GM10266 (cell line): ENCODE measurements around the gene CDC6.

Experiments used
- DNase-seq: peaks from one replicate; pipeline ENCODE4 v3.0.0; 2012; ENCODE audit errors: extremely low spot score
- CTCF ChIP-seq: IDR thresholded peaks from 2 replicates; pipeline ENCODE4 v1.5.1; 2012; ENCODE audit warnings: mild to moderate bottlenecking, low read depth; ENCODE audit not compliant: control insufficient read depth, insufficient read depth; ENCODE audit errors: missing control alignments

The CDC6 gene

DNA sequence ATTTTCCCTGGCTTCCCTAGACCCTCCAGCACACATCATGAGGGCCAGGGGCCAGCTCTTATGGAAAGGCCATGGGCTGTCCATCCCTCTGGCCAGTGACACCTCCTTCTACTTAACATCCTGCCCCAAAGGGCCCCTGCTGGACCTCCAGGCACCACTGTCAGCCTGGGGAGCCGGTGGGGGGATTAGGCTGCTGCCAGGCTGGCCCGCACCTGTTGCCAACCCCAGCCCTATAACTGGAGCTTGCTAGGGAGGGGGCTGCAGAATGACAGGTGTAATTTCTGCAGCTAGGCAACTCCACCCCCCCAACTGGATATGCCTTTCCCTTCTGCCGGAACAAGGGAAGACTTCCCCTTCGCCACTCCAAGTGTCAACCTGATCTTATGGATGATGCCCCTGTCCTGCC, 33.8 kb downstream of the CDC6 start:
- DNase-seq: no peak
- no peak for TF ChIP-seq CTCF

DNA sequence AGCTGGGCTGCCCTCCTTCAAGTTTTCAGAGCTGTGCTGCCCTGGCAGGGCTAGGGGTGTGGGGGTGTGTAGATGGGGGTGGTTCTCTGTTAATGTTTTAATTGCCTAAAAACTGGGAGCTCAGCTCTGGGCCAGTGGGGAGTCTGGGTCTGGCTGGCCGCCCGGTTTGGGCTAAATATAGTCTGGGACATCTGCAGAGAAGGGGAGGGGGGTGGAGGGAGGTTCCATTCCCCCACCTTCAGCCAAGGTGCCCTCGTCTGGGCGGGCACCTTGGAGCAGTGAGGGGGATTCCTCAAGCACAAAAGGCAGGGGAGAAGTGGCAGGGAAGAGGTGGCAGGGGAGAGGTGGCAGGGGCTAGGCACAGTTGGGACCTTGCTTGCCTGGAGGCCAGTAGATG, 34.3 kb downstream of the CDC6 start:
- DNase-seq: no peak
- no peak for TF ChIP-seq CTCF

DNA sequence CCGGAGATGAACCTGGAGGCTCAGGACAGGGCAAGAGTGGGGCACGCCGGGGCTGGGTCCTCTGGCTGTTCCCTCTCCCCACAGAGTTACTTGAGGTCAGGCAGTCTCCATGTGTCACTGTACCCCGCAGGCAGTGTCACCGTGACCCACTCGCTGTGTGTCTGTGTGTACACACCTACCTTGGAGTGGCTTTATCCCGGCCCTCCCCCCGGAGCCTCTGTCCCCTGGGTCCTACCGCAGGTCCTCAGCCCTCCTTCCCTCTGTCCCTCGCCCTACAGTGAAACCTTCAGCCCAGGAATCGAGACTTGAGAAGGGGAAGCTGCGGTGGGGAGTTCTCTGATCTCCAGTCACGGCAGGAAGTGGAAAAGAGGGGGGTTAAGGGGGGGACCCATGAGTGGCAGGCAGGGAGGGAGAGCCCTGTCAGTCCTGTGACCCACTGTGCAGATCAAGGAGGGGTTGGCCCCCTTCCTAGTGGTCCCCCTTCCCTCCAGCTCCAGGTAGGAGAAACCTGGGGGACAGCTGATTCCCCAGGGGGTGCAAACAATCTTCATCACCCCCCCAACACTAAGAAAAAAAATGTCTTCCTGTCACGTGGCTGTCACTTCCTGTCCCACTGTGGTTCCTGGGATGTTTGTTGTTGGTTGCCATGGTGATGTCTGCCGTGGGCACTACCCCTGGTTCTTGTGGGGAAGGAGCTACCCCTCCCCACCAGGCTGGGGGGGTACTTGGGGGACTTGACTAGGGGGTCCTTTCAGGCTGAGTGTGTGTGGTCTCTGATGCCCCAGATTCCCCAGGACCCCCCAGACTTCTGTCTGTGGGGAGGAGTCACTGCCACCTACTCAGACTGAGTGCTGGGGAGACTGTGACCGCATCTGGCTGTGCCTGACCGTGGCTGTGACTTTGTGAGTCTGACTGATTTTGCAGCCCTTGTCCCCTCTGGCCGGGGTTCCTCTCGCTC, 35.0 kb downstream of the CDC6 start:
- no peak for TF ChIP-seq CTCF
- DNase-seq: peak; percentile 88

- no peak for TF ChIP-seq CTCF
- DNase-seq: no peak
Measured at GRCh38 chr17:40323391-40324381, 36.0 kb downstream of the CDC6 start.

DNA sequence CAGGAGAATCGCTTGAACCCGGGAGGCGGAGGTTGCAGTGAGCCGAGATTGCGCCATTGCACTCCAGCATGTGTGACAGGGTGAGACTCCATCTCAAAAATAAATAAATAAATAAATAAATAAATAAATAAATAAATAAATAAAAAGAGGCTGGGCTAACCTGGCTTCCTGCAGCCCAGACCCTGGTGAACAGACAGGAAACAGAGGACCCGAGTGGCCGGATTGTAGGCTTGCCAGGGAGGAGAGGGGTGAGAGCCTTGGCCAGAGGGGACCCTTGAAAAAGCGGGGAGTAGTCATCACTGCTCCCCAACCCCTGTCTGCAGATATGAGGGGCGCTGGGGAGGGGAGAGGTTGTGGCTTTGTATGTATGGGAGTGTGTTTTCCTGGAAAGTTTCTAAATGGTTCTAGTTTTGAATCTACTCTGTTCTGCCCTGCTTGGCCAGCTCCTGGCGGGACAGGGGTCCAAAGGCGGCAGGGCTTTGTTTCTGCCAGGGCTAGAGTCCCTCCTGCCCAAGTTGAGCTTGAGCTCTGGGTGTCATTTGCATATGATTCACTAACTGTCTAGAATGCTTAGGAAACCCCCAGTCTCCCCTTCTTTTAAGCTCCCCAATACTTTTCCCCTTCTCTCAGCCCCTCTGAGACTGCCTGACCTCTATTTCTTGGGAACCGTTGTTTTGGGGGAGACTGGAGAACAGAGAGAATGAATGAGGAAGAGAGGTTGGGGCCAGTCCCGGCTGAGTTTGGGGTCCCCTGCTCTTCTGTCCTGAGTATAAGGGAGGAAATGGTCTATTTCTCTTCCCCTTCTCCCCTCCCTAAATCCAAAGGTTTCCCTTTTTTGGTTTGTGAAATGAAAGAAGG, 37.7 kb downstream of the CDC6 start:
- peak; percentile 69 for DNase-seq
- no peak for TF ChIP-seq CTCF

DNA sequence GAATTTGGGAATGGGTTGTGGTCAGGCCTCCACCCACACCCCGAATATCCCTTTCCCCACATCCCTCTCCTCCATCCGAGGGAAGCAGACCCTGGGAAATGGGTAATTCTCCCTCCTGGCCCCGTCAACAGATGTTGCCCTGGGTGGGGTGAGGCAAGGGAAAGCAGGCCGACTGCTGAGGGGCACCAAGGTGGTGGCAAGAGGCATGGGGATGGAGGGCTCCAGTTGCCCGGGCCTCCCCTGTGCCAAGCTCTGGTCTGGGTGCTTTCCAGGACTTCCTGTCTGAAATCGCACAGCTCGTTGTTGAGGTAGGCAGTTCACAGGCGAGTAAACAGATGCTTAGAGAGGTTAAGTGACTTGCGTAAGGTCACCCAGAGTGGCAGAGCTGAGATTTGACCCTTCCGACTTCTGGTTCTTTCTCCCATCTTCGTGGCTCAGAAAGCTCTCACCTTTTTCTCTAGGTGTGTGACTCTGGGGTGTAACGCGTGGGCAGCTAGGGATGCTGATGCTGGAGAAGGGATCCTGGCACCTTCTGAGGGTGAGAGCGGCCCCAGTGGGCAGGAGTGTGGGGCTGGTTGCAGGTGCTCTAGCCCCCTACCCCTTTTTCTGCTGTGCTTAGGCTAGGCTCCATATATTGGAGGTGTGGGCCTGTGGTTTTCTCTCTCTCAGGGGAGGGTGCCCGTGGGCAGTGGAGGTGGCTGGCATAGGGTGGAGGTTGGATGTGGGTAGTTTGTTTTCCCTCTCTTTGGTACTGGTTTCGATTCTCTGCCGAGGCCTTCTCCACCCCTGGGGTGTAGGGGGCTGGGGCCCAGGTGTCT, 38.5 kb downstream of the CDC6 start:
- no peak for TF ChIP-seq CTCF
- no peak for DNase-seq
